C1 segment of cervical spinal cord (tissue), 14 donors: ENCODE data around the gene XRCC2.
"Not testable (repeated sequence)": the region's sequence is repeated elsewhere in the genome, so short reads cannot be mapped to it uniquely, and the experiment has no call there.

ENCODE experiments used
- DNase-seq, 14 donors: peaks; one replicate each; lab custom pipeline; 2025; lab: John Stamatoyannopoulos, UW

XRCC2 gene

DNA sequence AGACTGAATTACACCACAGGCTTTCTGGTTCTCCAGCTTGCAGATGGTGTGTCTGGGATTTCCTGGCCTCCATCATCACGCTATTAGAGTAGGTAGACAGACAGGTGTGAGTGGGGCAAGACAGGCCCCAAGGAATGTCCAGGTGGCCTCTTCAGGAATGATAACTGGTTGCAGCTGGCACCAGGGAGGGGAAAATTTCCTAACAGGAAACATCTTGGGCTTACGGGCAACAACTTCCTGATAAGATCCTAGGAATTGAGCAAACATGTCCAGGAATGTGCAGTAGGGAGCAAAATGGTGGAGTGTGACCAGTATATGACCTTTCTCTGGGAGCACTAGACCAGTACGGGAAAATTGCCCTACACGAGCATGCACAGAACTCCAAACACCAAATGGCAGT is 11.3 kb downstream of the XRCC2 start:
- no peak for DNase-seq

DNA sequence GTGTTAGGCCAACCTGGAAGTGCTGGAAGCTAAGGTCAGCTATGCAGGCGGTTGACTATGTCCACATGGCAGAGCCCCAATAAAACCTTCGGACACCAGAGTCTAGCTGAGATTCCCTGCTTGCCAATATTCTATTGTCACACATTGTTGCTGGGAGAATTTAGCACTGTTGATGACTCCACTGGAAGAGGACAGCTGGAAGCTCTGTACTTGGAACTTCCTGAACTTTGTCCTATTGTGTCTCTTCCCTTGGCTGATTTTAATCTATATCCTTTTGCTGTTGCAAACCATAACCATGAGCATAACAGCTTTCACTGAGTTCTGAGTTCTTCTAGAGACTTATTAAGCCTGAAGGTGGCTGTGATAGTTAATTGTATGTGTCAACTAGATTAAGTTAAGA is 12.0 kb downstream of the XRCC2 start:
- DNase-seq: no peak

- DNase-seq: no peak
Observed at GRCh38 chr7:152663148-152663740, 12.7 kb downstream of the XRCC2 start.

DNA sequence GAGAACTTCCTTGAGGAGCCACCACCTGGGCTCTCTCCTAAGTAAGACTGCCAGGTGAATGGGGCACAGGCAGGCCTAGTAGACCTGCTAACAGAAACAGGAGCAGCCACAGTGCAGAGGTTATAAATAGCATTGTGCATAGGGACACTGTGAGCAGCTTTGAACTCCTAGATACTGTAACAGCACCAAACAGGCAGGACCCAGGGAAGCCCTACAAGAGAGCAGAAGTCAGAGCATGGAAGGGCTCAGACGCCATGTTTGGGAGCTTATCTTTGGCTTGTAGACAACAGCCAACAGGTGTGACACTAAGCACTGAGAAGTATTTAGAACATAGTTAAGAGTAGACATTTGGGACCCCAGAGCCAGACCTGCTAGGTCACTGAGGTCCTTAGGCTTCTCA is 14.5 kb downstream of the XRCC2 start:
- DNase-seq: no peak

DNA sequence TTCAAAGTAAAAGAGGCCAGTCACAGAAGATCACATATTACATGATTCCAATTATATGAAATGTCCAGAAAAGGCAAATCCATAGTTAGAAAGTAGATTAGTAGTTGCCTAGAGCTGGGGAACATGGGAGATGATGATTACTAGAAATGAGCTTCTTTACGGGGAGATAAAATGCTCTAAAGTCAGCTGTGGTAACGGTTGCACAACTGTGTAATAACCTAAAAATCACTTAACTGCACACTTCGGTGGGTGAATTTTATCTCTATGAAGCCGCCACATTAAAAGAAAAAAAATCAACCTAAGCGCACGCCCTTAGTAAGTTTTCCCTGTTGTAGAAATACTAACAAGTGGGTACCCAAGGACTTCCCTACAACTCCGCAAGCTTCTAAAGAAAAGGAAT is 15.9 kb downstream of the XRCC2 start:
- no peak for DNase-seq

- no peak for DNase-seq
Observed at GRCh38 chr7:152654971-152655370, 21.0 kb downstream of the XRCC2 start.

DNA sequence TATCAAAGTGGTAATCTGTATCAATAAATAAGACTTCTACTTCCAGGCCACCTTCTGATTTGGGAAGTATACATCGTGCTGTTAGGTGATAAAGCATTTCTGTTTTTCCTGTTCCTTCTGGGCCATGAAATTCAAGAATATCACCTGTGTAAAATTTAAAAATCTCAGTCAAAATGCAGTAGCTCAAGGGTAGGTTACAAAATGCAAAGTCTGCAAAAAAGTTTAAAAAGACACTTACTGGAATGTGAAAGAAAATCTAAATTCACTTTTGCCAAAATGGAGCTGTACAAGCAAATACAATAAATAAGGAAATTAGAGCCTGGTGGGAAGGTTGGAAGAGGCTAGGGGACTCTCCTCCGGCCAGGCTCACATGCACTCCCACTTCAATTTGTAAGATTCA is 26.7 kb downstream of the XRCC2 start:
- DNase-seq: no peak

- no peak for DNase-seq
Observed at GRCh38 chr7:152647009-152647408, 28.9 kb downstream of the XRCC2 start.

GRCh38 chr7:152646579-152646978 is 29.4 kb downstream of the XRCC2 start:
- not testable (repeated sequence) for DNase-seq

- DNase-seq: no peak
Observed at GRCh38 chr7:152643979-152644559, 31.9 kb downstream of the XRCC2 start.

DNA sequence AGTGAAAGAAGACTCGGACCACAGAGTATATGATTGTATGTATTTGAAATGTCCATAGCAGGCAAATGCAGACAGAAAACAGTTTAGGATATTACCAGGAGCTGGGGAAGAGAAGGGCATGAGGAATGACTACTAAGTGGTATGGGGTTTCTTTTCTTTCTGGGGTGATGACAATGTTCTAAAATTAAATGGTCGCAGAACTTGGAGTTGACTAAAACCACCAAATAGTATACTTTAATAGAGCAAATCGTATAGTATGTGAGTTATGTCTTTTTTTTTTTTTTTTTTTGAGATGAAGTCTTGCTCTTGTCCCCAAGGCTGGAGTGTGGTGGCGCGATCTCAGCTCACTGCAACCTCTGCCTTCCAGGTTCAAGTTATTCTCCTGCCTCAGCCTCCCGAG is 34.6 kb downstream of the XRCC2 start:
- DNase-seq: no peak

DNA sequence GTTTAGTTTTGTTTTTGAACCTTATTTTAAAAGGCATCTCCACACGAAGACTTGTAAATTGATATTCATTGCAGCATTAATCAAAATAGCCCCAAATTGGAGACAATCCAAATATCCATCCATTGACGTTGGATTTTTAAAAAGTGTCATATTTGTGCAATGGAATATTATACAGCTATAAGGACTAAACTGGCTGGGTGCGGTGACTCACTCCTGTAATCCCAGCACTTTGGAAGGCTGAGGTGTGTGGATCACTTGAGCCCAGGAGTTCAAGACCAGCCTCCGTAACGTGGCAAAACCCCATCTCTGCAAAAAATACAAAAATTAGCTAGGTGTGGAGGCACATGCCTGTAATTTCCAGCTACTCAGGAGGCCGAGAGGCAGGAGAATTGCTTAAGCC is 35.1 kb downstream of the XRCC2 start:
- DNase-seq: no peak

GRCh38 chr7:152637920-152638580 is 37.9 kb downstream of the XRCC2 start:
- no peak for DNase-seq

- DNase-seq: no peak
Observed at GRCh38 chr7:152637161-152637560, 38.8 kb downstream of the XRCC2 start.

DNA sequence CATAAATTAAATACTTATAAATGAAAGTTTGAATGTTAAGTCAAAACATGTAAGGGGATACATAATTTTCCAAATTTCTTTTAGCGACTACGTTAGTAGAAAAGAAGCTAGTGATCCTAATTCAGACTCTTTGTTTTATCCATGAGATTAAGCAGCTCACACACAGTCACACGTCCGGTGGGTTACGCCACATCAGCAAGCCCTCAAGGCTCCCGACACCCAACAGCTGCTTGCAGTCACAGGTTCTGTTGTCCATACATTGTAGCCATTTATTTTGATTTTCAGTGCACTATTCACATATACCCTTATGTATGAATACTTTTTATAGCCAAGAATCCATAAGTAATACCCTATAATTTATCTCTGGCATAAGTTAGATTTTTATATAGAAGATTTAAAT is 39.5 kb downstream of the XRCC2 start:
- DNase-seq: no peak

- DNase-seq: no peak
Observed at GRCh38 chr7:152633504-152633903, 42.4 kb downstream of the XRCC2 start.

DNA sequence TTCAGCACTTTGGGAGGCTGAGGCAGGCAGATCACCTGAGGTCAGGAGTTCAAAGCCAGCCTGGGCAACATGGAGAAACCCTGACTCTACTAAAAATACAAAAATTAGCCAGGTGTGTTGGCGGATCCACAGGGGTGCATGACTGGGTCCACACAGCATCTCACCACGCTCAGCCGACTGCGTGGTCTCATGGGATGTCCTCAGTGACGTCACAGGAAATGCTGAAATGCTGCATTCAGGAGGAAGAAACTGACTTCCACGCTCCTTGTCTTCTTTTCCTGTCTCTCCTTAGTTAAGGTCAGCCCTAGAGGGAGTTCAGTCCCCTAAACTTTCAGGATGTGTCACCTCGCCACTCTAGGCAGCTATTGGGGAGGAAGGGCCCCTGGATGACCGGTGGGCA is 42.9 kb downstream of the XRCC2 start:
- no peak for DNase-seq

DNA sequence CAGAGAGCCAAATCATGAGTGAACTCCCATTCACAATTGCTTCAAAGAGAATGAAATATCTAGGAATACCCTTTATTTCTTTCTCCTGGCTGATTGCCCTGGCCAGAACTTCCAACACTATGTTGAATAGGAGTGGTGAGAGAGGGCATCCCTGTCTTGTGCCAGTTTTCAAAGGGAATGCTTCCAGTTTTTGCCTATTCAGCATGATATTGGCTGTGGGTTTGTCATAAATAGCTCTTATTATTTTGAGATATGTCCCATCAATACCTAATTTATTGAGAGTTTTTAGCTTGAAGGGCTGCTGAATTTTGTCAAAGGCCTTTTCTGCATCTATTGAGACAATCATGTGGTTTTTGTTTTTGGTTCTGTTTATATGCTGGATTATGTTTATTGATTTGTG is 47.2 kb downstream of the XRCC2 start:
- not testable (repeated sequence) for DNase-seq

GRCh38 chr7:152624228-152624627 is 51.7 kb downstream of the XRCC2 start:
- DNase-seq: no peak

DNA sequence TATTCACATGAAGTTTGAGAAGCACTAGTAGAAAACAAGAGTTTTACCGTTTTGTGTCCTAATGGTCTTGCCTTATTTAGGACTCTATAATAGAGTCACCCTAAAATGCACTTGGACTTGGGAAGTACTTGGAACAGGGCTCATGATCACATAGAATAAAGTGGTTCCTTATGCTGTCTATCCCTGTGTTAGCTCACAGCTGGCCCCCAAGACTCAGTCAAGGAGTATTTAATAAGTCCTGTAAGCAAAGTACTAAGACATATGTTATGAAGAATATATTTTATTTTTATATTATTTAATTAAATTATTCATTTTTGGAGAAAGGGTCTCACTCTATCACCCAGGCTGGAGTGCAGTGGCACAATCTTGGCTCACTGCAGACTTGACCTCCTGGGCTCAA is 54.5 kb downstream of the XRCC2 start:
- no peak for DNase-seq

GRCh38 chr7:152619027-152619739 is 56.8 kb downstream of the XRCC2 start:
- DNase-seq: no peak

- DNase-seq: no peak
Observed at GRCh38 chr7:152618427-152618826, 57.5 kb downstream of the XRCC2 start.

DNA sequence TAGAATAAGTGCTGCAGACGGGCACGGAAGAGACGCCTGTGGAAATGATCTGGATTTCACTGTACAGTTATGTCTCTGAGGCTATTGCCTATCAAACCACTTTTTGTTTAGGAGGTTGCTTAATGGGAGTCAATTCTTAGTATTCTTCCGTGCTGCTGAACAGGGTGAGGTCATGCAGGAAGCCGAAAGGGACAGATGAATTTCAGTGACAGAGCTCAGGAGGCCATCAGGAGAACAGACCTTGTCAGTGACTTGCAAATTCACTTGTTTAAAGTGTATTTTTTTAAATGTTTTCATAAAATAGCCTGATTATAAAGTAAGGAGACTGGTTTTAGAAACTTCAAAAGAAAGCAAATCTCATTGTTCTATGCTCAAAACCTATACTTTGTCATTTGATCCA is 58.9 kb downstream of the XRCC2 start:
- DNase-seq: no peak
